GF-D8 (cell line): Measurements from ENCODE around the gene LAMA5.

ENCODE experiments used
- DNase-seq: peaks from one replicate; lab custom pipeline; 2025; lab: John Stamatoyannopoulos, UW

The LAMA5 gene

DNA sequence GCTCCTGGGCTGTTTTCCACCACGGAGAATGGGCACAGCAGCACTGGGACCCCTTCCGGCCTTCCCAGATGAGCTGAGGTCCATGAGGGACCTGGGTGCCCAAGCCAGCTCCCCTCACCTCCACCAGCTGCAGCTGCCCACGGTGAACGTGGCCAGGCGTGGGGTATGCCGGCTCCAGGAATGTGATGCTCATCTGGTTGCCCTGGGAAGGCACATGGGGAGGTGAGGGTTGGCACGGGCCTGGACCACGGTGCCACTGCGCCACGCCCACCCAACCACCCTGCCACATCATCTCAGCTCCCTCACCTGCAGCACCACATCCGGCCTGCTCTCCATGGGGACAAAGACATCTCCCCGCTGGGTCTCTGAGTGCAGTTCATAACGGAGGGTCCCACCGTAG, 40.6 kb downstream of the LAMA5 start:
- DNase-seq: no peak

DNA sequence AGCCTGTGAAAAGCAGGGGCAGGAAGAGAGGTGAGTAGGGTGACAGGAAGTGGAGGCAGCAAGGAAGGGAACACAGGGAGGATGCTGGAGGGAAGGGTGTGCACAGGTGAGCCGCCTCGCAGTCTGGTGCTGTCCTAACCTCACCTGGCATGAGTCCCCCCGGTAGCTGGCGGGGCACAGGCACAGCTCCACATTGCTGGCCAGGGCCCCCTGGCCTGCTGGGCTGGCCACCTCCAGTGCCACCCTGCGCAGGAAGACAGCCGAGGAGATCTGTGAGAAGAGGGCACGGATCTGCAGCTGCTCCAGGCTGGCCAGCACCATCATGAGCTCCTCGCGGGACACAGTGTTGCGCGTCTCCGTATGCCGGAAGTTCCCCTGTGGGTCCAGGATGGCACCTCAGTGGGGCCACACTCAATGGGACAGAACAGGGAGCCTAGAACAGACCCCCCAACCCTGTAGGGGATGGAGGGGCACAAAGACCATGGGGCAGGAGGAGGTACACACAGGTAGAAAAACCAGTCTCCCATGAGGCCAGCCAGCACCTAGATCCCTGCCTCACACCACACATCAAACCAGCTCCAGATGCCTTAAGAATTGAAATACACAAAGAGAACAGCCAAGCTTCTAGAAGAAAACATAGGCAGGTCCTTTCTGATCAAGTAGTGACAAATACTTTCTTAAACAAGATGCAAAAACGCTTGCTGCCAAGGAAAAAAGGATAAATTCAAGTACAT, 41.8 kb downstream of the LAMA5 start:
- DNase-seq: no peak

DNA sequence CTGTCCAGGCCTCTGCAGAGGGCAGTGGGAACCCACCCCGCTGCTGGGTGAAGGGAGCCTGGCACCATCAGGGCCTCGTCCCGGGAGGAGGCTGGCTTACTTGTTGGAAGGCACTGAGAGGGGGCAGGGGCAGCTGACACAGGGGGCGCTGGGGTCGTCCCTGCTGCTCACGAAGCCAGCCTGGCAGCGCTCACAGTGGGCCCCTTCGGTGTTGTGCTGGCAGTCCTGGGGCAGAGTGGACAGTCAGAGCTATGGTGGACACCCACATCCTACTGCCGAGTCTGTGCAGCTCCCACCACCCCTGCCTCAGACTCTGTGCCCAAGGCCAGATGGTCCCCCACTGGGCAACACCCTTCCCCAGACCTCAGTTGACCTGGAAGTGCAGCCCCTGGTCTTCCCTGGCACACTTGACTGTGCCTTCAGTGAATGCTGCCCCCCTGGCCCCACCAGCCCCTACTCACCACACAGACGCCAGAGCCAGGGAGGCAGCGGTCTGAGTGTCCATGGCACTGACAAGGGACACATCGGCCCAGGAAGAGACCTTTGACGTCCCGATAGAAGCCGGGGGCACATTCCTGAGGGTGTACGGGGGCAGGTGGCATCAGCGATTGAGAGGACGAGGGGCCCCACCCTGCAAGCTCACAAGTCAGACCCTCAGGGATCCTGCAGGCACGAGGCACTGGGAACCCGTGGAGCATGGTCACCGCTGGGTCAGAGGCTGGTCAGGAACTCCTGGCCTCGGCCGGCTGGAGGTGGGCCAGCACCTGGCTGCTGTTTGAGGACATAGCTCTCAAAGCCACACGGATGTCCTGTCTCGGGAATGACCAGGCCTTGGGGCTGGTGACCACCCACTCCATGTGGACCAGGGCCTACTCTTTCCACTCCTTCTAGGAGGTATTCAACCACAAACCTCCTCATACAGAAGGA, 42.9 kb downstream of the LAMA5 start:
- DNase-seq: no peak

DNA sequence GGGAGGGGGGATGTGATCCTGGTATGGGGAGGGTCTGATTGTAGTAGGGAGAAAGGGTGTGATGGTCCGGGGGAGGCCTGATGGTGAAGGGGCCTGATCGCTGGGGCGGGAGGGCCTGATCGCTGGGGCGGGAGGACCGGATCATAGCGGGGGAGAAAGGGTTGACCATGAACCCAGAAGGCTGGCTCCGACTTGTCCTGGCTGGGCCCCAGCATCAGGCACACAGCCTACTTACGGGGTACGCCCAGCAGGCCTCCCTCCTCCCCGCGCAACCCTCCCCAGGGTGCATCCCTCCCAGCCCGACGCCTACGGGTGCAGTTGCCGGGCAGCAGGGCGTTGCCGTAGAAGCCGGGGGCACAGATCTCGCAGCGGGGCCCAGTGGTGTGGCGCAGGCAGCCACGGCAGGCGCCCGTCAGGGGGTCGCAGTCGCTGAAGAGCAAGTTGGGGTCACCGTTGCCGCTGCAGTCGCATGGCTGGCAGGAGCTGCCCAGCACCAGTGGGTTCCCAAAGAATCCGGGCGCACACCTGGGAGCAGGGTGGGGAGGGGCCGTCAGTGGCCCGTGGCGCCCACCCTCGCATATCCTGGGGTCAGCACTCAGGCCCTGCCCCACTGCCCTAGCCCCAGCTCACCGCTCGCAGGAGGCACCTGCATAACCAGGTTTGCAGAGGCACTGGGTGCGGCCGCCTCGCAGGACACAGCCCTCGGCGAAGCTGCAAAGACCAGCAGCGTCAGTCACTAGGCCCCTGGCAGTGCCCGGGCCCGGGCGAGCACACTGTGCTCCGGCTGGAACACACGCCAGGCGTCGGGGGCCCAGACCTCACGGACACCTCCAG, 43.7 kb downstream of the LAMA5 start:
- no peak for DNase-seq

DNA sequence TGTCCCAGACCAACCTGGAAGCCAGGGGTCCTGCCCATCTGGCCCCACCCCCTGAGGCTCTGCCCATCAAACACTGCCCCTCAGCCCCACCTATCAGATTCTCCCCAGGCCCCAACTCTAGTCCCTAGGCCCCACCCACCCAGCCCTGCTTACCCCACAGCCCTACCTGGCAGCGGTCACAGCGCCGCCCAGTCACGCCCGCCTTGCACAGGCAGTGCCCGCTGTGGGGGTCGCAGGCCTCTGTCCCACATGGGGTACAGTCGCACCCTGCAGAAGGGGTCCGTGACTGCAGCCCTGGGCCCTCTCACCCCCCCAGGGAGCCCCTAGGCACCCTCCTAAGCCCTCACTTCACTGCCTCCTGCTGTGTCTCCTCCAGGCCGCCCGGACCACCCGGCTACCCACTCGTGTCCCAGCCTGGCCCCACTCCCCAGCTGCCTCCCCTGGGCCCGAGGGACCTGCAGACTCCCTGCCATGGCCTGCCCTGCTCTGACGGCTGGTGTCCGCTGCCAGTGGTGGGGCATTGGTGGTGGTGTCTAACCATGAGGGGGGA, 44.5 kb downstream of the LAMA5 start:
- DNase-seq: no peak

DNA sequence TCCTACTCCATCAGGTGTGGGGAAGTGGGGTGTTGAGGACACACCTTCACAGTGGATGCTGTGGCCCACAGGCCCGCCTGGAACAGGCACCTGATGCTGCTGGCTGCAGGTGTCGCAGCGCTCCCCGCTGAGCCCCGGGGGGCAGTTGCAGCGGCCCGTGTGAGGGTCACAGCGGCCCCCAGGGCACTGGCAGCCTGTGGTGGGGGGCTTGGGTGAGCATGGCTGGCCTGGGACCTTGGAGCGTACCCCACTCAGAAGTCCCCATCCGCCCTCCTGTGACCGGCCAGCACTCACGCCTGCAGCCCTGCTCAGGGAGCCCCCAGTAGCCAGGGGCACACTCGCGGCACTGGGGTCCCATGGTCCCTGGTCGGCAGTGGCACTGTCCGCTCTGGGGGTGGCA, 45.1 kb downstream of the LAMA5 start:
- no peak for DNase-seq

DNA sequence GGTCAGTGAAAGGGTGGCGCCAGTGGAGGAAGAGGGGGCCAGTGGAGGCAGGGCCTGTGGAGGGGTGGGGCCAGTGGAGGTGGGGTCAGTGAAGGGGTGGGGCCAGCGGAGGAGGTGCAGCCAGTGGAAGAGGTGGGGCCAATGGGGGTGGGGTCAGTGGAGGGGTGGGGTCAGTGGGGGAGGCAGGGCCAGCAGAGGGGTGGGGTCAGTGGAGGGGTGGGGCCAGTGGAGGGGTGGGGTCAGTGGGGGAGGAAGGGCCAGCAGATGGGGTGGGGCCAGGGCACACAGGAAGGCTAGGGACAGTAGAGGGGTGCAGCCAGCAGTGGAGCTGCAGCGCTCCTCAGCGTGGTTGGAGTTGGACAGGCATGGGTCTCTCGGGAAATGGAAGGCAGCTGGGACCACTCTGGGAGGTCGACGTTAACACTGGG, 45.6 kb downstream of the LAMA5 start:
- DNase-seq: no peak

DNA sequence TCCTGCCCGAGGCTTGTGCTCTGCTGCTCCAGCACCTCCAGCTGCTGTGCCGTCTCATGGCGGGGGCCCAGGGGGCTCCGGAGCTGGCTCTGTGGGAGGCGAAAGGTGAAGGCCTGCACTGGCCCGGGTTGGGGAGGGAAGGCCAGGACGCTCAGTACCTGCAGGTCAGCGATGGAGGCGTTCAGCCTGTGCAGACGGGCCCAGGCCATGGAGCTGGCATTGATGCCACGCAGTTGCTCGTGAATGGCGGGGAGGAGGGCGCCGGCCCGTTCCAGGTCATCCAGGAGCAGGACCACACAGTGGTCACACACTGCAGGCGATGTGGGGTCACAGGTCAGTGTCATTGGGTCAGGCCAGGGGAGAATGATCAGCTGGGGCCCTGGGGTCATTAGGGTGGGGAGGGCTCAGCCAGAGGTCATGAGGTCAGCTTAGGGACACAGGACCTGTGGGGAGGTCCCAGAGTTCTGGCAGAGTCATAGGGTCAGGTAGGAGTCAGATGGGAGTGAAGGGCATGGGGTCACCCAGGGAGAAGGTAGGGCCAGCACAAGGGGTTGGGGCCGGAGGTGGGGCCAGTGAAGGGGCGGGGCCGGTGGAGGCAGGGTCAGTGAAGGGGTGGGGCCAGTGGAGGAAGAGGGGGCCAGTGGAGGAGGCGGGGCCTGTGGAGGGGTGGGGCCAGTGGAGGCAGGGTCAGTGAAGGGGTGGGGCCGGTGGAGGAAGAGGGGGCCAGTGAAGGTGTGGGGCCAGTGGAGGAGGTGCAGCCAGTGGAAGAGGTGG, 46.3 kb downstream of the LAMA5 start:
- DNase-seq: no peak

DNA sequence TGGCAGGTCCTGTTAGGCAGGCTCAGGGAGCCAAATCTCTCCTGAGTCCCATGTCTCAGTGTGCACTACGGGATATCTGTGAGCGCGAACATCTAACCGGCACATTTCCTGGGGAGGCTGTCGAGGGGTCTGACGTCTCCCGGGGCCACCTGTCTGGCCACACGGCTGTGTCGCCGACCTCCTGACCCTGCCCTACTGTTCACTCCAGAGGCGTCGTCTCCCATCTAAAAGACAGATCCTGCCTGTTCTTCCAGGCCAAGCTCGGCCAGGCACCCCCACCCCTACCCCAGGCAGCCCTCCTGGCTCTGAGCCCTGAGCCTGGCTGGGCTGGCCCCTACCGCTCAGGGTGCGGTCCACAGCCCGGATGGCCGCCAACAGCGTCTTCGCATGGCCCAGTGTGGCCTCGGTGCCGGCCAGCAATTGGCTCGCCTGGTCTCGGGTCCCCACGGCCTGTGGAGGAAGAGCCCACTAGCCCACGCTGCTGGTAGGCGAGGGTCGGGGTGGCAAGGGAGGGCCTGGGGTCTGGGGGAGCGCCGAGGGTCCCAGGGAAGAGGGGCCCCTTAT, 47.7 kb downstream of the LAMA5 start:
- no peak for DNase-seq

DNA sequence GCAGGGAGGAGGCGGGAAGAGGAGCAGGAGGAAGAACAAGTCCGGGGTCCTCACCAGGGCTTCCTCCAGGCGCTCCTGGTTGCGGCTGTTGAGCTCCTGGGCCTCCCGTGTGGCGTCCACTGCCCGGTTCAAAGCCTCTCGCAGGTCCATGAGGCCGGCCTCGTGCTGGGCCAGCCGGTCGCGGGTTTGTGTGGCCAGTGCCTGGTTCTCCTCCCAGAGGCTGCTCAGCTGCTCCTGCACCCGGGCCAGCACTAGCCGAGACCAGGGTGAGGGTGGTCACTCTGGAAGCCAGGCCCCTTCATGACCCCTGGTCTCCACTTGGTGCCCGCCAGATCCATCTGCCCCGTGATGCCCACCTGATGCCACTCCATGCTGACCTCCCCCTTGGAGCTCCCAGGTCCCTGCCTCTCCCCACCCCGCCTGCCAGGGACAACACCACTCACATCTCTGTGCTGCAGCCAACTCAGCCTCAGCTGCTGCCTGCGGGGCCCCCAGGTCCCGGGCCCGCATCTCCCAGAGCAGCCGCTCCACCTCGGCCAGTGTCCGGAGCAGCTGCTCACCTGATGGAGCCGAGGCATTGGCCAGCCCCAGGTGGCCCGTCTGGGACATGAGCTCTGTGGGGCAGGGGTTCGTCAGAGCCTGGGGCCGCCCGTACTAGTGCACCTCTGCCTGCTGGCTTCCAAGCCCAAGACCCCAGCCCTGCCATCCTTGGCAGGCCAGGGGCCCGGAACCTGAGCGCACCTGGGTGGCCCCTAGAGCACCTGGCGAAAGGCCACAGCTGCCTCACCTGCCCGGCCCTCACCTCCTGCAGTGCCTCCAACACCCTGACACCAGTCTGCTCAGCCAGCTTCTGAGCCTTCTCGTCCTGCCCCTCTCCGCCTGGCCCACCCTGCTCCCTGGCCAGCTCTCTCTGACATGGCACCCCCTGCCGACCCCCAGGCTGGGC, 48.4 kb downstream of the LAMA5 start:
- DNase-seq: no peak

DNA sequence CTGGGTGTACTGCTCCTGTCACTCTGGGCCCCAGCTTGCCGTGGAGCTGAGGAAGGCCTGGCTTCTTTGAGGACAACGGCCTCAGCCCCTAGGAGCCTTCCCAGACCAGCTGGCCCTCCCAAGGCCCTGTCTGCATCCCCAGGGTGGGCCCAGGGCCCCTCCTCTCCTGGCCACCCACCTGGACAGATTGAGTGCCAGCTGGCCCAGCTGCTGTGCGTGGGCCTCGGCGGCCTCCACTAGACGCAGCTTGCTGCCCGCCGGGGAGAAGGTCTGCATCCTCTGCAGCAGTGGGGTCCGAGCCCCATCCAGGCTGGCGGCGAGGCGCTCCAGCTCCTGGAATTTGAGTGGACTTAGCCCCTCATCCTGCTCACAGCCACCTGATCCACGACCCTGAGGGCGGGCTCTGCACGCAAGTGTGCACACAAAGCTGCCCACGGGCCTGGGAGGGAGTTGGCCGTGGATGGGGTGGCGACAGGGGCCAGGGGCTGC, 49.9 kb downstream of the LAMA5 start:
- no peak for DNase-seq

DNA sequence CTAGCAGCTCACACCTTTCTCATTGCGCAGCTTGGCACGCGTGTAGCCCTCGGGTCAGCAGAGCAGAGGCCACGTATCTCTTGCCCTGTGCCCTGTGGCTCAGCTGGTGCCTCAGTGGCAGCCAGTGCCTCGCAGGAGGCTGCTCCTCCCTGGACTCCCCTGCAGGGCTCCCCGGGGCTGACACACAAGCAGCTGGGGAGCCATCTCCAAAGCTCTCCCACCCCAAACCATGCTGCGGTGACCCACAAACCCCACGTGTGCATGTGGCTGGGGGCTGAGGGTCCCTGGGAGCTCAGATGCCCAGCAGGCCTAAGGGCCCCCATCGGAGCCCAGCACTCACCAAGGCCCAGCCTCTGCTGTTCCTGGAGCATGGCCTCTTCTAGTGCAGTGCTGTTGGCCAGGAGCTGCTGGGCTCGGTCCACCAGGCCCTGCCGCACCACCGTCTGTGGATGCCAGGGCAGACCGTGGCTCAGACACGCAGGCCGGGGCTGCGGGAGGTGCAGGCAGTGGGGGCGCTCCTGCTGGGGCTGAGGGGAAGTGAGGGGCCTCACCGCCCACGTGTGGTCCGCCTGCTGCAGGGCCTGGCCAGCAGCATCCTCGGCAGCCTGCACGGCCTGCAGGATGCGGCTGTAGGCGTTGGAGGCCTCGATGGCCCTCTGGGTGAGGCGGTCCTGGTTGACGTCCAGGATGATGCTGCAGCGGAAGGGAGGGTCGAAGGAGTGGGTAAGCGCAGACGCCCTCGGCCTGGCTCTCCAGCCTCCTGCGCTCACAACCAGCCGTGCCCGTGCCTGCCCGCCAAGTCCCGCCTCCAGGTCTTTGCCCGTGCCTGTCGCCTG, 50.6 kb downstream of the LAMA5 start:
- no peak for DNase-seq

DNA sequence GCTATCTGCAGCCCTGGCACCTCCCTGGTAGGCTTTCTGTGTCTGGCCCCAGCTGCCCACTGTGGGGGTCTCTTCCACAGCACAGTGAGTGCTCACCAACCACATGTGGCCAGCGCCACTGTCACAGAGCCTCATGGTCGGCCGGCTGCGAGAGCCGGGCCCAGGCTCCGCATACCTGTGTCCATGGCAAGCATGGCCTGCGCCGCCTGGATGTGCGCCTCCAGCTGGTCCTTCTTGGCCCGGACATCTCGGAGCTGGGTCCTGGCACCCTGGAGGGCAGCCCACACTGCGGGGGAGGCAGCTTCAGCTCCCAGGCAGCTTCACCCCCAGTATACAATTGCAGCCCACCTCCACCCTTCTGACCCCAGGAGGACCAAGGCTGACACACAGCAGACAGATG, 51.3 kb downstream of the LAMA5 start:
- DNase-seq: no peak

DNA sequence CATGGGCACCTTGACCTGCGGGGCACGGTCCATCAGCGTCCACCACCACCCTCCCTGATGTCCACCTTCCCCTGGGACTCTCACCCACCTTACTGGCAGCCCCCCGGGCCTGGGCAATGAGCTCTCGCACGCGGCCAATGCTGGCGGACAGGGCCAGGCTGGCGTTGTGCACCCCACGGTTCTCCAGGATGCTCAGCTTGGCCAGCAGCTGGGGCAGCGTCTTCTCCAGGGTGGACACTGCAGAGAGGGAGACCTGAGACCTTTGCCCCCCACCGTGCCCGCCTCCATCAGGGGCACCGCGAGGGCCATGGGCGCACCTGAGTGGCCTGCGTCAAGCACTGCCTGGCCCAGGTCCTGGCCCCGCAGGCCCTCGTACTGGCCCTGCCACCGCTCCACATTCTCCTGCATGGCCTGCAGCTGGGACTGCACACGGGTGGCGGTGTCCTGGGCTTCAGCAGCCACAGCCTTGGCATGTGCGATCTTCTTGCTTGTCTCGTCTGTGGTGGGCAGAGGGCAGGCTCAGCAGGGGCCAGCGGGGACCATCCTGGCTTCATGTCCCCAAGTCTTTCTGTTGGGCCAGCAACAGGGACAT, 52.3 kb downstream of the LAMA5 start:
- no peak for DNase-seq

DNA sequence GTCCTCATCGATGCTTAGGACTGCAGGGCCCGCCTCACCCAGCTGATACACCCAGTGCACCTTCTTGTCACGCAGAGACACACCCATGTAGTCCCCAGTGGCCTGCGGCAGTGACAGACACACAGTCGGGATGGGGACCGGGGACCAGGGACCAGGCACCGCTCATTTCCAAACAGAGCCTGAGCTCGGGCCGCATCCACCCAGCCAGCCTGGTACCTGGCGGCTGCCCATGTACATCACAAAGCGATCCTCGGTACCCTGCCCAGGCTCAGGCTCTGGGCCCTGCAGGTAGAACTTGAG, 52.8 kb downstream of the LAMA5 start:
- no peak for DNase-seq

DNA sequence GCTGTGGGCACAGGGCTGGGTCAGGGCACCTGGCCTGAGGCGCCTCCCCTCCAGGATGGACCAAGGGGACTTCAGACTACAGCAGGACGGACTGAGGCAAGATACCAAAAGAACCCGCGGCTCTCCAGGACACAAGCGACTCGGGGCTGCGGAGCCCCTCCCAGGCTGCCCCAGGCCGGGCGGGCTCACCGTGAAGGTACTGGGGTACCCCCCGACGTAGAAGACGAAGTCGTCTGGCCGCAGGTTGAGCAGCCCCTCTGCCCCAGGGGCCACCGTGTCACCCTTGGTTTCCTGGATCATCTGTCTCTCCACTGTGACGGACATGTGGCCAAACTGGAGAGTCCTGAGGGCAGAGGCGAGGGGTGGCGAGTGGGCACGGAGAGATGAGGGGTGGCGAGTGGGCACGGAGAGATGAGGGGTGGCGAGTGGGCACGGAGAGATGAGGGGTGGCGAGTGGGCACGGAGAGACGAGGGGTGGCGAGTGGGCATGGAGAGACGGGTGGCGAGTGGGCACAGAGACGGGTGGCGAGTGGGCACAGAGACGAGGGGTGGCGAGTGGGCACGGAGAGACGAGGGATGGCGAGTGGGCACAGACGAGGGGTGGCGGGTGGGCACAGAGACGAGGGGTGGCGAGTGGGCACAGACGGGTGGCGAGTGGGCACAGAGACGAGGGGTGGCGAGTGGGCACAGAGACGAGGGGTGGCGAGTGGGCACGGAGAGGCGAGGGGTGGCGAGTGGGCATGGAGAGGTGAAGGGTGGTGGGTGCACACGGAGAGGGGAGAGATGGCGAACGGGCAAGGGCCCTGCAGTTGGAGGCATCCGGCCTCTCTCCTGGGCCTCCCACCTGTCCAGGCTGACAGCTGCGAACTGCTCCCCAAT, 53.4 kb downstream of the LAMA5 start:
- no peak for DNase-seq

DNA sequence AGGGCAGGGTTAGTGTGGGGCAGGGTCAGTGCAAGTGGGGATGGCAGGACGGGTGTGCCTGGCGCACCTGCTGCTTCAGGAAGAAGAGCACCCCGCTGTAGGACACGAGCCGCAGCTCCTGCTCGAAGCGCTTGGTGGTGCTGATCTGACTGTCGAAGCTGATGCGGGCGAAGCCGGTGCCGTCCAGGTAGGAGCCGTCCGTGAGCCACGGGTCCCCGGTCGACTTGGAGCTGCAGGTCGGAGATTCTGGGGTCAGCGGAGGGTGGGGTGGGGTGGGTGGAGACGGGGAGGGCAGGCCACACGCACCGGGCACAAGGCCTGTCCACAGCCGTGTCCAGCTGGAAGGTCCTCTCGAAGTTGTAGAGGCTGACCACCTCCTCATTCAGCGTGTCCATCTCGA, 54.1 kb downstream of the LAMA5 start:
- DNase-seq: no peak

DNA sequence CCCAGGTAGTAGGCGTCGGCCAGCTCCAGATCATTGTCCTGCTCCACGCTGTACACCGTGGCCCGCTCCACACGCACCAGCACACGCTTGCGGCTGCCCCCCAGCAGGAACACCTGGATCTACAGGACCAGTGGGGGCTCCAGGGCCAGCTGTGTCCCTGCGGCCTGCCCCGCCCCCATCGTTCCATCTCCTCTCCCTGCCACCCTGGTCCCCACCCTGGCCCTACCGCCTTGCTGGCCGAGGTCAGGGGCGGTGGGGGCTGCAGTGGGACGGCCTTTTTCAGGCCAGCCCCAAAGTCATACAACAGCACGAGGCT, 54.5 kb downstream of the LAMA5 start:
- DNase-seq: no peak
